ENCODE results near the gene HOXB4. TPM values are rescaled to one million over a fixed set of nuclear protein-coding genes. Genes with fewer than 3 reads are reported as not detected.

Gene HOXB4
- polyA plus RNA-seq, 1 of the 3 experiments (the other 2 are of a cell fraction): 0.03 TPM

DNA sequence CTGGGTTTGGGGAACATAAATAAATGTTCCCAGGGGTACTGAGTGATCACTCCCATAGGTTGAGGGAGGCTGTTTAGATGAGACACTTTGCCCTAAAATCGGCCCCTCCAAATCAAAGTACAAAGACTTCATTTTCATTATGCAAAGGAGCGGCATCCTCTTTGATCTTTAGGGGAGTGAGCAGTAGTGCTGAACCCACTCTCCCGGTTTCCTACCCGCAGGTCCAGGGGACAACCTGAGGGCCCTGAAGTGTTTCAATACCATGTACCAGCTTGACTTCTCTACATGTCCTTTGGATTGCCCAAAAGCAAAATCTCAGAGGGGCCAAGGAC is 23.0 kb upstream of the HOXB4 start:
- CTCF ChIA-PET: interaction anchor here (0.6 to 2.3 kb wide), 10 partner anchors 9 to 576 kb away, joined by 3 to 8 read pairs (median 3); partner anchors contain the start of gene HOXB7
- no peak for DNase-seq
- 15% methylated on average over 4 of the region's 4 CpGs for WGBS (ENCODE audit: low lambda C conversion rate)
- no peaks in the 10 kb centered on the region for H3K9me2 ChIP-seq
- H3K27me3 ChIP-seq (ENCODE audit: insufficient read depth): peaks cover 100% of the 10 kb centered on the region
- H3K4me3 ChIP-seq (ENCODE audit: low read depth in 2 of 2, low read length in 1 of 2): no peak overlapping the region
- POLR2A ChIA-PET: no interaction called here
- H2AFZ ChIP-seq (ENCODE audit: low read depth): no peak overlapping the region
- no peaks in the 10 kb centered on the region for H3F3A ChIP-seq (replicated peaks; ENCODE audit: insufficient read depth)
- H4K20me1 ChIP-seq (ENCODE audit: insufficient read depth): peaks cover 20% of the 10 kb centered on the region; the same call in 1 of the 2 replicates
- no peak for TF ChIP-seq SMC3 (IDR thresholded peaks at IDR 0.05; ENCODE audit: low read depth, low read length)
- no peak for TF ChIP-seq FOSL2 (IDR thresholded peaks at IDR 0.05; ENCODE audit: borderline replicate concordance, low read depth)
- TF ChIP-seq TAF1 (IDR thresholded peaks at IDR 0.05; ENCODE audit: borderline replicate concordance, low read depth, low read length): no peak
- TF ChIP-seq, protein P1, sequence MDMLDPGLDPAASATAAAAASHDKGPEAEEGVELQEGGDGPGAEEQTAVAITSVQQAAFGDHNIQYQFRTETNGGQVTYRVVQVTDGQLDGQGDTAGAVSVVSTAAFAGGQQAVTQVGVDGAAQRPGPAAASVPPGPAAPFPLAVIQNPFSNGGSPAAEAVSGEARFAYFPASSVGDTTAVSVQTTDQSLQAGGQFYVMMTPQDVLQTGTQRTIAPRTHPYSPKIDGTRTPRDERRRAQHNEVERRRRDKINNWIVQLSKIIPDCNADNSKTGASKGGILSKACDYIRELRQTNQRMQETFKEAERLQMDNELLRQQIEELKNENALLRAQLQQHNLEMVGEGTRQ (IDR thresholded peaks at IDR 0.05; ENCODE audit: borderline replicate concordance, low read depth, low read length): no peak
- no peak for TF ChIP-seq NRF1 (IDR thresholded peaks at IDR 0.05; ENCODE audit: low read depth, low read length)
- TF ChIP-seq YY1 (IDR thresholded peaks at IDR 0.05; ENCODE audit: low read depth): no peak
- TF ChIP-seq, protein P2, sequence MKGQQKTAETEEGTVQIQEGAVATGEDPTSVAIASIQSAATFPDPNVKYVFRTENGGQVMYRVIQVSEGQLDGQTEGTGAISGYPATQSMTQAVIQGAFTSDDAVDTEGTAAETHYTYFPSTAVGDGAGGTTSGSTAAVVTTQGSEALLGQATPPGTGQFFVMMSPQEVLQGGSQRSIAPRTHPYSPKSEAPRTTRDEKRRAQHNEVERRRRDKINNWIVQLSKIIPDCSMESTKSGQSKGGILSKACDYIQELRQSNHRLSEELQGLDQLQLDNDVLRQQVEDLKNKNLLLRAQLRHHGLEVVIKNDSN (IDR thresholded peaks at IDR 0.05; ENCODE audit: borderline replicate concordance, low read depth): no peak
- no peak for TF ChIP-seq MEF2A (IDR thresholded peaks at IDR 0.05; ENCODE audit: borderline replicate concordance, low read depth)
- no peak for TF ChIP-seq GATA2 (CRISPR knock-in tag; IDR thresholded peaks at IDR 0.05)
- TF ChIP-seq FOXJ3 (CRISPR knock-in tag; IDR thresholded peaks at IDR 0.05): no peak
- TF ChIP-seq RCOR1 (IDR thresholded peaks at IDR 0.05; ENCODE audit: low read length): no peak
- no peak for TF ChIP-seq FOXM1 (IDR thresholded peaks at IDR 0.05; ENCODE audit: low read depth)
- TF ChIP-seq RAD21 (IDR thresholded peaks at IDR 0.05; ENCODE audit: low read length): no peak
- H3K27ac ChIP-seq (ENCODE audit: low read depth in 2 of 2, low read length in 1 of 2): no peak overlapping the region
- H3K9ac ChIP-seq: no peak overlapping the region
- H3K36me3 ChIP-seq (replicated peaks in 1 of 2; ENCODE audit: control insufficient read depth in 1 of 2, insufficient read depth in 2 of 2, low read length in 1 of 2): no peaks in the 10 kb centered on the region
- no peaks in the 10 kb centered on the region for H3K79me2 ChIP-seq (ENCODE audit: insufficient read depth)
- no peak overlapping the region for H3K4me2 ChIP-seq
- no peaks in the 10 kb centered on the region for H3K9me3 ChIP-seq
- no peaks in the 10 kb centered on the region; a peak in 1 of 4 replicates for H3K4me1 ChIP-seq (ENCODE audit: control insufficient read depth in 1 of 2, insufficient read depth in 2 of 2, low read depth in 1 of 2, low read length in 1 of 2)

DNA sequence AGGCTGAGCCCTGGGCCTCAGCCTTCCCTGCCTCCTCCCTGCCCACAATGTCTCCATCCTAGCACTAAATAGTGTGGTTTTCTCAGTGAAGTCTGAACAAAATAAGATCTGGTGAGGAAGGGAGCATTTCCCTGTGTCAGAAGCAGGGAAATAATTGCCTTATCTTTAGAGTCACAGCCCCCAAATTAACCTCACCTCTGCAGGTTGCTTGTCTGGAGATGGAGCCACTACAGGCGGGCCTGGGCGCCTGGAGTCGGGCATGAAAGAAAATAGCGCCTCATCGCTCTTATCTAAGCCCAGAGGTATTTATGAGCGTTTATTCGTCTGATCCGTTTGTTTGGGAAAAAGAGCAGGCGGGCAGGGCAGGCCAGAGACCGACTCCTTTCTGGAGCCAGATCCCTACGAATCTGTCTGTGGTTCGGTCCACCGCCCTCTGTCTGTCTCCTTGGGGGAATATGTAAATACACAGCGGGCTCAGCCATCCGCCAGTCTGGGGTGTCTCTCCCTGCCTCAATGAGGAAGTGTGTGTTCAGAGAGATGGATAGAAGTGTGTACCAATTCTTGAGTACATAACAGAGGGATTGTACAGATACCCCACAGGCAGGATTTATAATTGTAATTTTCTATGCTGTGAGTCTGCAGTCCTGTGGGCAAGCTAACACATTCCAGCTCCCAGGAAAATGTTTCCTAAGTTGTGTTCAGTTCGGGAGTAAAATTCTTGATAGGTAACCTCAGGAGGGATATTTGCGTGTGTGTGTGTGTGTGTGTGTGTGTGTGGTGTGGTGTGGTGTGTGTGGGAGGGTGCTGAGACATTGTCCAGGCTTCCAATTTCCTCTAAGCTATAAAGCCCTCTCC is 22.3 kb upstream of the HOXB4 start:
- no peaks in the 10 kb centered on the region for H3K36me3 ChIP-seq (replicated peaks in 1 of 2; ENCODE audit: control insufficient read depth in 1 of 2, insufficient read depth in 2 of 2, low read length in 1 of 2)
- no peaks in the 10 kb centered on the region for H3K9me2 ChIP-seq
- H3K79me2 ChIP-seq (ENCODE audit: insufficient read depth): no peaks in the 10 kb centered on the region
- no peaks in the 10 kb centered on the region for H3K9me3 ChIP-seq
- H3K4me3 ChIP-seq (ENCODE audit: low read depth in 2 of 2, low read length in 1 of 2): no peak overlapping the region
- H3F3A ChIP-seq (replicated peaks; ENCODE audit: insufficient read depth): no peaks in the 10 kb centered on the region
- no peaks in the 10 kb centered on the region; a peak in 1 of 4 replicates for H3K4me1 ChIP-seq (ENCODE audit: control insufficient read depth in 1 of 2, insufficient read depth in 2 of 2, low read depth in 1 of 2, low read length in 1 of 2)
- H2AFZ ChIP-seq (ENCODE audit: low read depth): no peak overlapping the region
- H3K9ac ChIP-seq: no peak overlapping the region
- H4K20me1 ChIP-seq (ENCODE audit: insufficient read depth): peaks cover 20% of the 10 kb centered on the region; the same call in 1 of the 2 replicates
- TF ChIP-seq ELF1 (IDR thresholded peaks at IDR 0.05) (no peak), RCOR1 (IDR thresholded peaks at IDR 0.05; ENCODE audit: low read length) (no peak), EP300 (IDR thresholded peaks at IDR 0.05; ENCODE audit: borderline replicate concordance in 1 of 2, low read depth in 1 of 2, low read length in 1 of 2) (no peak), MEF2A (IDR thresholded peaks at IDR 0.05; ENCODE audit: borderline replicate concordance, low read depth) (no peak), SIN3A (IDR thresholded peaks at IDR 0.05; ENCODE audit: borderline replicate concordance, low read depth, low read length) (no peak), FOXJ3 (CRISPR knock-in tag; IDR thresholded peaks at IDR 0.05) (no peak)
- TF ChIP-seq, protein P3, sequence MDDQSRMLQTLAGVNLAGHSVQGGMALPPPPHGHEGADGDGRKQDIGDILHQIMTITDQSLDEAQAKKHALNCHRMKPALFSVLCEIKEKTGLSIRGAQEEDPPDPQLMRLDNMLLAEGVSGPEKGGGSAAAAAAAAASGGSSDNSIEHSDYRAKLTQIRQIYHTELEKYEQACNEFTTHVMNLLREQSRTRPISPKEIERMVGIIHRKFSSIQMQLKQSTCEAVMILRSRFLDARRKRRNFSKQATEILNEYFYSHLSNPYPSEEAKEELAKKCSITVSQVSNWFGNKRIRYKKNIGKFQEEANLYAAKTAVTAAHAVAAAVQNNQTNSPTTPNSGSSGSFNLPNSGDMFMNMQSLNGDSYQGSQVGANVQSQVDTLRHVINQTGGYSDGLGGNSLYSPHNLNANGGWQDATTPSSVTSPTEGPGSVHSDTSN (IDR thresholded peaks at IDR 0.05): no peak
- TF ChIP-seq, protein P2 (IDR thresholded peaks at IDR 0.05; ENCODE audit: borderline replicate concordance, low read depth): no peak
- H3K27me3 ChIP-seq (ENCODE audit: insufficient read depth): peaks cover 100% of the 10 kb centered on the region
- ChIA-PET CTCF (interaction anchor here (0.8 to 2.3 kb wide), 5 partner anchors 9 to 292 kb away, joined by 3 to 8 read pairs (median 5); partner anchors contain the start of gene HOXB7), POLR2A (no interaction called here)
- 13% methylated on average over 17 of the region's 17 CpGs for WGBS (ENCODE audit: low lambda C conversion rate)
- H3K27ac ChIP-seq (ENCODE audit: low read depth in 2 of 2, low read length in 1 of 2): no peak overlapping the region
- H3K4me2 ChIP-seq: no peak overlapping the region
- no peak for DNase-seq

All from SK-N-SH (cell line).